ENCODE data around the gene RETREG2. TPM values are rescaled to one million over a fixed set of nuclear protein-coding genes. Genes with fewer than 3 reads are reported as not detected.

The RETREG2 gene
- polyA plus RNA-seq, 4 donors: 36.2 to 101 (median 54.5) TPM

DNA sequence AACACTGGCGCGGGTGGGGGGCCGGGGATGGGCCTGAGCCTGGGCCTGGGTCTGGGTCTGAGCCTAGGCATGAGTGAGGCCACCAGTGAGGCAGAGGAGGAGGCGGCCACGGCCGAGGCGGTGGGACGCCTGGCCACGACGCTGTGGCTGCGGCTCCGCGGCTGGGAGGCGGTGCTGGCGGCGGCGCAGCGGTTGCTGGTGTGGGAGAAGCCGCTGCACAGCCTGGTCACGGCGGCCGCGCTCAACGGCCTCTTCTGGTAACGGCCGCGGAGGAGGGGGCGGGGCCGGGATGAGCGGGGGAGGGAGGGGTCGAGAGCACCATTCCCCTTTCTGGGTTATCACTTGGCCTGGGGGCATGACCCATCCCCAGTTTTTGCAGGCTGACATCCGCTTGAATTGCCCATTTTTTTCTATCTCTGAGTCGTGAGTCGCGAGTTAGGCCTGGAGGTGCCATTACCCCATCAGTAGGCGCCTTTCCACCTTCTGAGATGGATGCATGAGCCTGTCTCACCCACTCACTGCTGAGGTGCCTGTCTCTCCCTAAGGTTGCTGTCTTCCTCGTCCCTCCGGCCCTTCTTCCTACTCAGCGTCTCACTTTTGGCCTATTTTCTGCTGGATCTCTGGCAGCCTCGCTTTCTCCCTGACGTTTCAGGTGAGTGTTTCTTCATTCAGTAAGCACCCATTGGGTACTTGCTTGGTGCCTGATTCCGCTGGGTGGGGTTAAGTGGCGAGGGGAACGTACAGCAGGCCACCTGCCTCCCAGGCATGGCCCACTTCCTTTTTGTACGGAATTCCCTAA, 501 bp downstream of the RETREG2 start:
- DNase-seq (peak in 1 of 2 donors; percentile 45), FAIRE-seq (no peak)
- Histone ChIP-seq H3K4me3 (ENCODE audit: low read depth in 1 of 3, low read length in 3 of 3) (peak overlapping the region; percentile 59 to 95 (median 95)), H3K27ac (ENCODE audit: low read depth in 1 of 3, low read length in 2 of 3) (peak overlapping the region; percentile 46 to 100 (median 98)), H3K4me1 (ENCODE audit: control insufficient read depth in 3 of 3, insufficient read depth in 2 of 3, low read depth in 1 of 3, low read length in 2 of 3) (peaks cover 7 to 10% (median 7%) of the 10 kb centered on the region in 3 donors), H3K27me3 (ENCODE audit: control insufficient read depth in 3 of 3, insufficient read depth in 3 of 3, low read length in 3 of 3) (no peaks in the 10 kb centered on the region), H3K9me3 (ENCODE audit: control insufficient read depth in 2 of 2, insufficient read depth in 1 of 2, low read depth in 1 of 2, low read length in 1 of 2) (no peaks in the 10 kb centered on the region), H3K36me3 (ENCODE audit: control insufficient read depth in 3 of 3, insufficient read depth in 2 of 3, low read depth in 1 of 3, low read length in 3 of 3) (peaks cover 25 to 64% (median 29%) of the 10 kb centered on the region in 3 donors)
- 3% methylated on average over 28 to 45 of the region's 45 CpGs for WGBS, 3 donors

GRCh38 chr2:219179601-219180465, 1.8 kb downstream of the RETREG2 start:
- peaks cover 5 to 10% (median 7%) of the 10 kb centered on the region in 3 donors for H3K4me1 ChIP-seq (ENCODE audit: control insufficient read depth in 3 of 3, insufficient read depth in 2 of 3, low read depth in 1 of 3, low read length in 2 of 3)
- peaks cover 23 to 56% (median 26%) of the 10 kb centered on the region in 3 donors for H3K36me3 ChIP-seq (ENCODE audit: control insufficient read depth in 3 of 3, insufficient read depth in 2 of 3, low read depth in 1 of 3, low read length in 3 of 3)
- H3K27me3 ChIP-seq (ENCODE audit: control insufficient read depth in 3 of 3, insufficient read depth in 3 of 3, low read length in 3 of 3): no peaks in the 10 kb centered on the region
- peak overlapping the region in 1 of 3 donors; percentile 59 for H3K4me3 ChIP-seq (ENCODE audit: low read depth in 1 of 3, low read length in 3 of 3)
- WGBS, 3 donors: 91 to 97% (median 94%) methylated on average over 9 of the region's 9 CpGs
- H3K27ac ChIP-seq (ENCODE audit: low read depth in 1 of 3, low read length in 2 of 3): no peak overlapping the region
- no peaks in the 10 kb centered on the region for H3K9me3 ChIP-seq (ENCODE audit: control insufficient read depth in 2 of 2, insufficient read depth in 1 of 2, low read depth in 1 of 2, low read length in 1 of 2)
- FAIRE-seq: no peak
- DNase-seq: no peak

GRCh38 chr2:219180961-219181360, 2.9 kb downstream of the RETREG2 start:
- H3K4me1 ChIP-seq (ENCODE audit: control insufficient read depth in 3 of 3, insufficient read depth in 2 of 3, low read depth in 1 of 3, low read length in 2 of 3): peaks cover 3 to 10% (median 4%) of the 10 kb centered on the region in 3 donors
- WGBS, 3 donors: 93% methylated on average over 5 of the region's 5 CpGs
- no peak for FAIRE-seq
- no peaks in the 10 kb centered on the region for H3K27me3 ChIP-seq (ENCODE audit: control insufficient read depth in 3 of 3, insufficient read depth in 3 of 3, low read length in 3 of 3)
- no peaks in the 10 kb centered on the region for H3K9me3 ChIP-seq (ENCODE audit: control insufficient read depth in 2 of 2, insufficient read depth in 1 of 2, low read depth in 1 of 2, low read length in 1 of 2)
- no peak overlapping the region for H3K27ac ChIP-seq (ENCODE audit: low read depth in 1 of 3, low read length in 2 of 3)
- peaks cover 23 to 50% (median 24%) of the 10 kb centered on the region in 3 donors for H3K36me3 ChIP-seq (ENCODE audit: control insufficient read depth in 3 of 3, insufficient read depth in 2 of 3, low read depth in 1 of 3, low read length in 3 of 3)
- DNase-seq: no peak
- no peak overlapping the region for H3K4me3 ChIP-seq (ENCODE audit: low read depth in 1 of 3, low read length in 3 of 3)

DNA sequence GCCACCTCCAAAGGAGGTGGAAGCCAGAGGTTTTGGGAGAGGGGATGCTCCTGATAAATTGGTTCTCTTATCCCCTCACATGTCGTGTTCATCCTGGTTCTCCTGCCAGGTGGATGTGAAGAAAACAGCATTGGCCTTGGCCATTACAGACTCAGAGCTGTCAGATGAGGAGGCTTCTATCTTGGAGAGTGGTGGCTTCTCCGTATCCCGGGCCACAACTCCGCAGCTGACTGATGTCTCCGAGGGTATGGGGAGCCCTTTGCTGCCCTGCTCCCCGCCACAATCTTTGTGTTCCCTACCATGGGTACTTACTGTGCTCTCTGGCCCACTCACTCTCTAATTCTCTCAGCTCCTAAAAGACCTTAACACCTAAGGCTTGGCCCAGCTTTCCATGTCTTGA, 3.5 kb downstream of the RETREG2 start:
- Histone ChIP-seq H3K27me3 (ENCODE audit: control insufficient read depth in 3 of 3, insufficient read depth in 3 of 3, low read length in 3 of 3) (no peaks in the 10 kb centered on the region), H3K9me3 (ENCODE audit: control insufficient read depth in 2 of 2, insufficient read depth in 1 of 2, low read depth in 1 of 2, low read length in 1 of 2) (no peaks in the 10 kb centered on the region), H3K4me3 (ENCODE audit: low read depth in 1 of 3, low read length in 3 of 3) (no peak overlapping the region), H3K4me1 (ENCODE audit: control insufficient read depth in 3 of 3, insufficient read depth in 2 of 3, low read depth in 1 of 3, low read length in 2 of 3) (peaks cover 3 to 10% (median 4%) of the 10 kb centered on the region in 3 donors), H3K27ac (ENCODE audit: low read depth in 1 of 3, low read length in 2 of 3) (no peak overlapping the region), H3K36me3 (ENCODE audit: control insufficient read depth in 3 of 3, insufficient read depth in 2 of 3, low read depth in 1 of 3, low read length in 3 of 3) (peaks cover 23 to 47% (median 24%) of the 10 kb centered on the region in 3 donors)
- DNase-seq (no peak), FAIRE-seq (no peak)
- 87 to 97% (median 95%) methylated on average over 6 of the region's 6 CpGs for WGBS, 3 donors

DNA sequence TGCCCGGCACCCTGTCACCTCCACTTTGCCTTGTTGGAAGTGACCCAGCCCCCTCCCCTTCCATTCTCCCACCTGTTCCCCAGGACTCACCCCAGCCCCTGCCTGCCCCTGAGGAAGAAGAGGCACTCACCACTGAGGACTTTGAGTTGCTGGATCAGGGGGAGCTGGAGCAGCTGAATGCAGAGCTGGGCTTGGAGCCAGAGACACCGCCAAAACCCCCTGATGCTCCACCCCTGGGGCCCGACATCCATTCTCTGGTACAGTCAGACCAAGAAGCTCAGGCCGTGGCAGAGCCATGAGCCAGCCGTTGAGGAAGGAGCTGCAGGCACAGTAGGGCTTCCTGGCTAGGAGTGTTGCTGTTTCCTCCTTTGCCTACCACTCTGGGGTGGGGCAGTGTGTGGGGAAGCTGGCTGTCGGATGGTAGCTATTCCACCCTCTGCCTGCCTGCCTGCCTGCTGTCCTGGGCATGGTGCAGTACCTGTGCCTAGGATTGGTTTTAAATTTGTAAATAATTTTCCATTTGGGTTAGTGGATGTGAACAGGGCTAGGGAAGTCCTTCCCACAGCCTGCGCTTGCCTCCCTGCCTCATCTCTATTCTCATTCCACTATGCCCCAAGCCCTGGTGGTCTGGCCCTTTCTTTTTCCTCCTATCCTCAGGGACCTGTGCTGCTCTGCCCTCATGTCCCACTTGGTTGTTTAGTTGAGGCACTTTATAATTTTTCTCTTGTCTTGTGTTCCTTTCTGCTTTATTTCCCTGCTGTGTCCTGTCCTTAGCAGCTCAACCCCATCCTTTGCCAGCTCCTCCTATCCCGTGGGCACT, 4.5 kb downstream of the RETREG2 start:
- H3K4me3 ChIP-seq (ENCODE audit: low read depth in 1 of 3, low read length in 3 of 3): no peak overlapping the region
- H3K4me1 ChIP-seq (ENCODE audit: control insufficient read depth in 3 of 3, insufficient read depth in 2 of 3, low read depth in 1 of 3, low read length in 2 of 3): peaks cover 3 to 5% (median 4%) of the 10 kb centered on the region in 3 donors
- FAIRE-seq: no peak
- no peaks in the 10 kb centered on the region for H3K9me3 ChIP-seq (ENCODE audit: control insufficient read depth in 2 of 2, insufficient read depth in 1 of 2, low read depth in 1 of 2, low read length in 1 of 2)
- peak overlapping the region in 1 of 3 donors; percentile 5 for H3K27ac ChIP-seq (ENCODE audit: low read depth in 1 of 3, low read length in 2 of 3)
- no peaks in the 10 kb centered on the region for H3K27me3 ChIP-seq (ENCODE audit: control insufficient read depth in 3 of 3, insufficient read depth in 3 of 3, low read length in 3 of 3)
- 75 to 85% (median 82%) methylated on average over 8 of the region's 8 CpGs for WGBS, 3 donors
- peaks cover 23 to 47% (median 24%) of the 10 kb centered on the region in 3 donors for H3K36me3 ChIP-seq (ENCODE audit: control insufficient read depth in 3 of 3, insufficient read depth in 2 of 3, low read depth in 1 of 3, low read length in 3 of 3)
- no peak for DNase-seq

DNA sequence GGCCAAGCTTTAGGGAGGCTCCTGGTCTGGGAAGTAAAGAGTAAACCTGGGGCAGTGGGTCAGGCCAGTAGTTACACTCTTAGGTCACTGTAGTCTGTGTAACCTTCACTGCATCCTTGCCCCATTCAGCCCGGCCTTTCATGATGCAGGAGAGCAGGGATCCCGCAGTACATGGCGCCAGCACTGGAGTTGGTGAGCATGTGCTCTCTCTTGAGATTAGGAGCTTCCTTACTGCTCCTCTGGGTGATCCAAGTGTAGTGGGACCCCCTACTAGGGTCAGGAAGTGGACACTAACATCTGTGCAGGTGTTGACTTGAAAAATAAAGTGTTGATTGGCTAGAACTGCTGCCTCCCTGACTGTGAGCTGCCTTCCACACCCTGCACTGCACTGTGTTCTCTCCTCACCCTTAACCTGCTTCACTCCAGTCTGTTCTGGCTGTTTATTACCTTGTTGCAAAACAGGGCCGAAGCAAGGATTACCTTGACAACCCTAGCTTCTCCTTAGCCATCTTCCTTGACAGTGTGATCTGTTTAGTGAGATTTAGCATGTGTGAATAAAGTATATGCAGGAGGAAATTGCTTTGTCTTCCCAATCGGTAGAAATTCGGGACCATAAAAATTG, 5.2 kb downstream of the RETREG2 start:
- Histone ChIP-seq H3K4me3 (ENCODE audit: low read depth in 1 of 3, low read length in 3 of 3) (no peak overlapping the region), H3K9me3 (ENCODE audit: control insufficient read depth in 2 of 2, insufficient read depth in 1 of 2, low read depth in 1 of 2, low read length in 1 of 2) (no peaks in the 10 kb centered on the region), H3K36me3 (ENCODE audit: control insufficient read depth in 3 of 3, insufficient read depth in 2 of 3, low read depth in 1 of 3, low read length in 3 of 3) (peaks cover 23 to 47% (median 24%) of the 10 kb centered on the region in 3 donors), H3K4me1 (ENCODE audit: control insufficient read depth in 3 of 3, insufficient read depth in 2 of 3, low read depth in 1 of 3, low read length in 2 of 3) (peaks cover 3 to 5% (median 4%) of the 10 kb centered on the region in 3 donors), H3K27me3 (ENCODE audit: control insufficient read depth in 3 of 3, insufficient read depth in 3 of 3, low read length in 3 of 3) (no peaks in the 10 kb centered on the region), H3K27ac (ENCODE audit: low read depth in 1 of 3, low read length in 2 of 3) (peak overlapping the region in 1 of 3 donors; percentile 5)
- 90 to 93% (median 92%) methylated on average over 6 of the region's 6 CpGs for whole genome bisulfite sequencing, 3 donors
- FAIRE-seq (no peak), DNase-seq (peak in 1 of 2 donors; percentile 51)

- Histone ChIP-seq H3K27ac (ENCODE audit: low read depth in 1 of 3, low read length in 2 of 3) (no peak overlapping the region), H3K4me1 (ENCODE audit: control insufficient read depth in 3 of 3, insufficient read depth in 2 of 3, low read depth in 1 of 3, low read length in 2 of 3) (peaks cover 0 to 4% (median under 1%) of the 10 kb centered on the region in 3 donors), H3K36me3 (ENCODE audit: control insufficient read depth in 3 of 3, insufficient read depth in 2 of 3, low read depth in 1 of 3, low read length in 3 of 3) (peaks cover 23 to 44% (median 24%) of the 10 kb centered on the region in 3 donors), H3K4me3 (ENCODE audit: low read depth in 1 of 3, low read length in 3 of 3) (no peak overlapping the region), H3K27me3 (ENCODE audit: control insufficient read depth in 3 of 3, insufficient read depth in 3 of 3, low read length in 3 of 3) (no peaks in the 10 kb centered on the region), H3K9me3 (ENCODE audit: control insufficient read depth in 2 of 2, insufficient read depth in 1 of 2, low read depth in 1 of 2, low read length in 1 of 2) (no peaks in the 10 kb centered on the region)
- DNase-seq (no peak), FAIRE-seq (no peak)
- 82 to 96% (median 92%) methylated on average over 2 of the region's 2 CpGs for WGBS, 3 donors
Measured at GRCh38 chr2:219184121-219184520, 6.0 kb downstream of the RETREG2 start.

Data from small intestine (tissue), 7 donors.